ENCODE results near the gene COPS7A.
"Not testable (repeated sequence)": the region's sequence is repeated elsewhere in the genome, so short reads cannot be mapped to it uniquely, and the experiment has no call there.

COPS7A gene

DNA sequence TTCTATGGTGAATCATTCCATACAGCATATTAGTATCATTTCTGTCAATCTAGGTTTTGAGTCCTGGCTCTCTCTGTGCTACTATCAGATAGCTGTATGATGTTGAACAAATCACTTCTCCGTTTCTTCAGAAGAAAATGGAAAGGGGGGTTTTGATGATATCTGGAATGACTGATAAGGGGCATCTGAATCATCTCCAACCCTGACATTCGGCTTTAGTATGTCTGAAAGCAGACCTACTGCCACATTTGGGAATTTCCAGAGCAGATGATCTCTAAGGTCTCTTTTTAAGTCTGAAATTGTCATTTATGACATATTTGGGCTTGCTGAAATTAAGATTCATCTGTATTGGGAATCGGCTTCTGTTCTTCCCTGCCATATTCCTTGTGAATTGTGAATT lies 19.0 kb downstream of the COPS7A start:
- peaks cover 13 to 23% of the 10 kb centered on the region in 2 experiments for H3K36me3 ChIP-seq (ENCODE audit: control insufficient read depth in 2 of 2, insufficient read depth in 1 of 2, low read length in 2 of 2)
- H3K27ac ChIP-seq (ENCODE audit: extremely low read depth, low read depth, low read length), result no peak overlapping the region
- CTCF ChIA-PET, result interaction anchor here (0.6 to 3.3 kb wide), 5 partner anchors 10 to 455 kb away, joined by 3 to 24 read pairs (median 4); partner anchors contain the start of gene MLF2
- no peak overlapping the region for H3K4me3 ChIP-seq (ENCODE audit: low read depth, low read length)
- H3K9me3 ChIP-seq (ENCODE audit: control insufficient read depth, insufficient read depth, low read depth, low read length), result no peaks in the 10 kb centered on the region
- H3K4me1 ChIP-seq (ENCODE audit: control insufficient read depth, insufficient read depth, low read length), result no peaks in the 10 kb centered on the region
- POLR2A ChIA-PET, result interaction anchor here (1.2 kb wide), 1 partner anchor 9 kb away, joined by 3 read pairs; no protein-coding TSS in a partner anchor
- TF ChIP-seq ZNF596 (tag by site-specific recombination; IDR thresholded peaks at IDR 0.05) (no peak), ZNF24 (tag by site-specific recombination; IDR thresholded peaks at IDR 0.05) (no peak), PRDM4 (tag by site-specific recombination; IDR thresholded peaks at IDR 0.05) (no peak), KLF7 (tag by site-specific recombination; IDR thresholded peaks at IDR 0.05; ENCODE audit: borderline replicate concordance) (no peak), KLF9 (tag by site-specific recombination; IDR thresholded peaks at IDR 0.05; ENCODE audit: low read depth) (no peak), ZNF670 (tag by site-specific recombination; IDR thresholded peaks at IDR 0.05; ENCODE audit: low read depth) (no peak), ZSCAN16 (tag by site-specific recombination; IDR thresholded peaks at IDR 0.05) (no peak), ZFP41 (tag by site-specific recombination; IDR thresholded peaks at IDR 0.05; ENCODE audit: borderline replicate concordance) (no peak), ZNF610 (tag by site-specific recombination; IDR thresholded peaks at IDR 0.05; ENCODE audit: borderline replicate concordance) (no peak), ZNF19 (tag by site-specific recombination; IDR thresholded peaks at IDR 0.05; ENCODE audit: low read depth) (no peak), ZNF558 (tag by site-specific recombination; IDR thresholded peaks at IDR 0.05) (no peak), KLF1 (tag by site-specific recombination; IDR thresholded peaks at IDR 0.05) (no peak), ZNF529 (tag by site-specific recombination; IDR thresholded peaks at IDR 0.05; ENCODE audit: insufficient replicate concordance) (no peak), ZSCAN4 (tag by site-specific recombination; IDR thresholded peaks at IDR 0.05) (no peak), ZNF426 (tag by site-specific recombination; IDR thresholded peaks at IDR 0.05) (no peak)
- TF ChIP-seq, protein P1, sequence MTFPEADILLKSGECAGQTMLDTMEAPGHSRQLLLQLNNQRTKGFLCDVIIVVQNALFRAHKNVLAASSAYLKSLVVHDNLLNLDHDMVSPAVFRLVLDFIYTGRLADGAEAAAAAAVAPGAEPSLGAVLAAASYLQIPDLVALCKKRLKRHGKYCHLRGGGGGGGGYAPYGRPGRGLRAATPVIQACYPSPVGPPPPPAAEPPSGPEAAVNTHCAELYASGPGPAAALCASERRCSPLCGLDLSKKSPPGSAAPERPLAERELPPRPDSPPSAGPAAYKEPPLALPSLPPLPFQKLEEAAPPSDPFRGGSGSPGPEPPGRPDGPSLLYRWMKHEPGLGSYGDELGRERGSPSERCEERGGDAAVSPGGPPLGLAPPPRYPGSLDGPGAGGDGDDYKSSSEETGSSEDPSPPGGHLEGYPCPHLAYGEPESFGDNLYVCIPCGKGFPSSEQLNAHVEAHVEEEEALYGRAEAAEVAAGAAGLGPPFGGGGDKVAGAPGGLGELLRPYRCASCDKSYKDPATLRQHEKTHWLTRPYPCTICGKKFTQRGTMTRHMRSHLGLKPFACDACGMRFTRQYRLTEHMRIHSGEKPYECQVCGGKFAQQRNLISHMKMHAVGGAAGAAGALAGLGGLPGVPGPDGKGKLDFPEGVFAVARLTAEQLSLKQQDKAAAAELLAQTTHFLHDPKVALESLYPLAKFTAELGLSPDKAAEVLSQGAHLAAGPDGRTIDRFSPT (tag by site-specific recombination; IDR thresholded peaks at IDR 0.05), result no peak

DNA sequence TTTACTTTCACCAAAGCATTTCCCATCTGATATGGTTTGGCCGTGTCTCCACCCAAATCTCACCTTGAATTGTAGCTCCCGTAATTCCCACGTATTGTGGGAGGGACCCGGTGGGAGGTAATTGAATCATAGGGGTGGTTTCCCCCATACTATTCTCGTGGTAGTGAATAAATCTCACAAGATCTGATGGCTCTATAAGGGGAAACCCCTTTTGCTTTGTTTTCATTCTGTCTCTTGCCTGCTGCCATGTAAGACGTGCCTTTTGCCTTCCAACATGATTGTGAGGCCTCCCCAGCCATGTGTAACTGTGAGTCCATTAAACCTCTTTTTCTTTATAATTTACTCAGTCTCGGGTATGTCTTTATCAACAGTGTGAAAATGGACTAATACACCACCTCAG lies 19.5 kb downstream of the COPS7A start:
- H3K9me3 ChIP-seq (ENCODE audit: control insufficient read depth, insufficient read depth, low read depth, low read length); H3K4me3 ChIP-seq (ENCODE audit: low read depth, low read length); H3K4me1 ChIP-seq (ENCODE audit: control insufficient read depth, insufficient read depth, low read length); H3K27ac ChIP-seq (ENCODE audit: extremely low read depth, low read depth, low read length): not testable (repeated sequence)
- TF ChIP-seq EGR2 (tag by site-specific recombination; IDR thresholded peaks at IDR 0.05; ENCODE audit: low read depth) (0 out of 2 replicates have a peak, but pooled peaks have one; percentile 45), ZFHX2 (tag by site-specific recombination; conservative IDR thresholded peaks at IDR 0.05) (peak; percentile 38; the same call in 1 of the 2 replicates)
- peaks cover 18 to 27% of the 10 kb centered on the region in 2 experiments for H3K36me3 ChIP-seq (ENCODE audit: control insufficient read depth in 2 of 2, insufficient read depth in 1 of 2, low read length in 2 of 2)
- POLR2A ChIA-PET, result interaction anchor here (1.2 kb wide), 1 partner anchor 9 kb away, joined by 3 read pairs; no protein-coding TSS in a partner anchor
- CTCF ChIA-PET, result interaction anchor here (0.6 to 3.3 kb wide), 4 partner anchors 10 to 456 kb away, joined by 4 to 24 read pairs (median 4); partner anchors contain the start of gene MLF2
